NCI-H774 (cell line): ENCODE results near the gene SLC7A6OS.
"Not testable (repeated sequence)": the region's sequence is repeated elsewhere in the genome, so short reads cannot be mapped to it uniquely, and the experiment has no call there.

Source experiments
- DNase-seq: peaks from one replicate; lab custom pipeline; 2025; lab: John Stamatoyannopoulos, UW

SLC7A6OS gene

GRCh38 chr16:68298907-68299561 is 11.7 kb downstream of the SLC7A6OS start:
- no peak for DNase-seq

- DNase-seq, result no peak
Measured at GRCh38 chr16:68298312-68298711, 12.4 kb downstream of the SLC7A6OS start.

GRCh38 chr16:68297908-68298307 is 12.8 kb downstream of the SLC7A6OS start:
- no peak for DNase-seq

DNA sequence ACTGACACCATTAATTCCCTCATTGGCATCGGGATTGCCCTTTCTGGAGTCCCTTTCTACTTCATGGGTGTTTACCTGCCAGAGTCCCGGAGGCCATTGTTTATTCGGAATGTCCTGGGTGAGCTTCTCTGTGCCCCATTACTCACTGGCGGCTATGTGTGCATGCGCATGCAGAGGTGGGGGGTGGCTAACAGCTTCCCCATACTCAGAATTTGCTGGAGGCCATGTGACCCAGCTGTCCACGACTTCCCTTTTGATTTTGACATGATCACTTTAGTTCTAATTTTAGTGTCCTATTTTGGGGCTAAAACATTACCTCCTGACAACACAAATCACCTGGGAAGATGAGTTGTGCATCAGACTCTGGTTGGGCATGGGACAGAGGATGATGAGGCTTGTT is 14.1 kb downstream of the SLC7A6OS start:
- no peak for DNase-seq

- DNase-seq, result no peak
Measured at GRCh38 chr16:68296291-68296690, 14.5 kb downstream of the SLC7A6OS start.

GRCh38 chr16:68292425-68292824 is 18.3 kb downstream of the SLC7A6OS start:
- DNase-seq, result no peak

- no peak for DNase-seq
Measured at GRCh38 chr16:68291227-68291626, 19.5 kb downstream of the SLC7A6OS start.

DNA sequence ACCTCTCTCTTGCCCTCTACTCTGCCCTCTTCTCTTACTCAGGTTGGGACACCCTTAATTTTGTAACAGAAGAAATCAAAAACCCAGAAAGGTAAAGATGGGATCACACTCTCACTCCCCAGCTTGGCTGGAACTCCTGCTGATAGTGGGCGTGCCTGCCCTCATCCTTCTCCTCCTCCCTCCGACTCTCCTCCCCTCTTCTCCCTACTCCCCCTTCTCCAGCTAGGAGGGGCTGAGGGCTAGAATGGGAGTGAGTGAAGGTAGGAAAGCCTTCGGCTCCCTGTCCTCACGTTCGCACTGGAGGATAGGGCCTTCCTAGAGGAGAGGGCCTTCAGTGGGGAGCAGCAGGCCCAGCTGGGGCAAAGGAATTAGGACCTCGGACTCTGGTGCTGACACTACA is 20.3 kb downstream of the SLC7A6OS start:
- no peak for DNase-seq

- no peak for DNase-seq
Measured at GRCh38 chr16:68289621-68290329, 21.0 kb downstream of the SLC7A6OS start.

GRCh38 chr16:68289202-68289601 is 21.5 kb downstream of the SLC7A6OS start:
- DNase-seq, result no peak

GRCh38 chr16:68288796-68289195 is 21.9 kb downstream of the SLC7A6OS start:
- DNase-seq, result not testable (repeated sequence)

DNA sequence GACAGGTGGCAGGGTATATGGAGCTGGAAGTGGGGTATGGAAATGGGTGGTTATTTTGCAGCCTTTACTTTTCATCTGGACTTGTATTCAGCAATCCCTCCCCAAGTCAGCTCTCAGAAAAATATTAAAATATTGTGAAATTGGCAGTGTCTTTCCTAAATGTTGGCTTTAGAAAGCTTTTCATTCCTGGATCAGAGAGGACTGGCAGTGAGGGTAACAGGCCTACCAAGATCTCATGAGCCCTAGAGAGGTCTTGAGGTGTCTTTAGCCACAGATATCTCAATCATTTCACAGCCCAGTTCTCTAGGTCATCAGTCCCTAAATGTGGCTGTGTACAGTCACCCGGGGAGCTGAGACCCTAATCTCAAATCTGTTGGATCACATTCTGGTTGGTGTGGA is 22.5 kb downstream of the SLC7A6OS start:
- DNase-seq, result no peak

GRCh38 chr16:68287276-68288251 is 23.2 kb downstream of the SLC7A6OS start:
- DNase-seq, result no peak

DNA sequence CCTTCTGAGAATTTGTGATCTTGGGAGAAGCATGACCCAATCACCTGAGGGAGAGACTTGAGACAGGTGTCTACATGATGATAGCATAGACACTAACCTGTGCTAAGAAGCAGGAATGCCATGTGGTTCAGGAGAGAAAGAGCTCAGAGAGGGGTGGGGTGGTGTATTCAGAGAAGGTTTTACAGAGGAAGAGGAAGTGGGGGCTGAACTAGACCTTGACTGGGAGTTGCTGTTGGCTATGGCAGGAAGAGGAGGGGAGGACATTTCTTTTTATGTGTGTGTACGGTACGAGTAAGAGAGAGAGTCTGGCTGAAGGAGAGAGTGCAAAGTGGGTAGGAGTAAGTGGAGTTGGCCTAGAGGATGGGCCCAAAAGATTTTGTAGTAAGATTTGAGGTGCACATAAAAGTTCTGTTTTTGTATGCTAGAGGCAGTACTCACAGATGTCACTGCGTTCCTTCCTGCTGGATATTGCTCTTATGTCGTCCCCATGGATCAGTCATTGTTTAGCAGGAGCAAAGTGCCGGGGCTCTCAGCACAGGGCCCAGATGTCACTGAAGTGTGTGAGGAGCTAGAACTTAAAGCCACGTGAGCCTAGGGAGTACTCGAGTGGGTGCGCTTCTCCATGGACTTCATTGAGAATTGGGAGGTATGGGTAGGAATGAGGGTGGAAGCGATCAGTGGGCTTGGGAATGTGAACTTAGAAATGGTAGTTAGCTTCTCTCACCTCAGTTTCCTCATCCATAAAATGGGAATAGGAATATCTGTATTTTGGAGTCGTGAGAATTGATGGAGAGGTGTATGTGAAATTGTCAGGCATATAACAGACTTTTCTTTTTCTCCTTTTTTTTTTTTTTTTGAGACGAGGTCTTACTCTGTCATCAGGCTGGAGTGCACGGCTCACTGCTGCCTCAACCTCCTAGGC is 24.3 kb downstream of the SLC7A6OS start:
- DNase-seq, result no peak

DNA sequence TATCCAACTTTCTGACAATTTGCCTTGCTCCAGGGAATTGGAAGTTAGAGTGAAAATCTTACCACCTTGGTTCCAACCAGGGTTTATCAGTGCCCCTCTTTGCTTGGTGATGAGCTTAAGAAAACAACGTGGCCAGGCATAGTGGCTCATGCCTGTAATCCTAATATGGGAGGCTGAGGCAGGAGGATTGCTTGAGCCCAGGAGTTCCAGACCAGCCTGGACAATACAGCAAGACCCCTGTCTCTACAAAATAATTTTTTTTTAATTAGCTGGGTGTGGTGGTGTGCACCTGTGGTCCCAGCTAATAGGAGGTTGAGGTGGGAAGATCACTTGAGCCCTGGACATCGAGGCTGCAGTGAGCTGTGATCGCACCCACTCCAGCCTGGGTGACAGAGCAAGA is 25.1 kb downstream of the SLC7A6OS start:
- DNase-seq, result no peak

GRCh38 chr16:68284847-68285246 is 25.9 kb downstream of the SLC7A6OS start:
- DNase-seq, result no peak

DNA sequence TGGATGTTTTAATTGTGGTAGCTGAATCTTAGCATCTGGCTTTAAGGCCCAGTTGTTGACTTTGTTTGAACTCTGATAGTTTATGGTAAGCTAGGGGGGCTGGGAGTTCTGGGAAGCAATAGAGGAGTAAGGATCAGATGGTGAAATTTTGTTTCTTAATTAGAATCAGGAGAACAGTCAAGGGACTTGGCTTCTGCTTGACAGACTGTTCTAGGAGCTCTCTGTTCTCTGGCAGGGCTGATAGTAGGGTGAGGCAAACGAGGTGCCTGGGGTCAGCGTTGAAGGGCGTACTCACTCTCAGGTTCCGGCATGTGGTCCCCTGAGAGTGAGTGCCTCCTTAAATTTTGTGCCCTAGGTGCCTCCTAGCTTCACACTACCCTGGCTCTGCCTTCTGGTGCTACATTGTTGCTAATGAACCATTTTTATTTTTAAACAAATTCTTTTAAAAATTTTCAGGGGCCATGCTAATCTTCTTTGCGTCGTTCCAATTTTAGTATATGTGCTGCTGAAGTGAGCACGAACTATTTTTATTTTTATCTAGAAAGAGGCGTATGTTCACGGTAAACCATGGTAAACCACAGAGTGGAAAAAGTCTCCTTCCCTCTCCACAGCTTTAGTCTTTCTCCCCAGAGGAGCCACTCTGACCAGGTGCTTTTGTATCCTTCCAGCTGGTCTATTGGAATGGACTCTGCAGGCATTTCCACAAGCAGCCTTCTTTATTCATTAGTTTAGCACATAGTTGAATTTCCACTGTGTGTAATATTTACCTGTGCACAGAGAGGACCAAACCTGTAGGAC is 26.7 kb downstream of the SLC7A6OS start:
- no peak for DNase-seq

DNA sequence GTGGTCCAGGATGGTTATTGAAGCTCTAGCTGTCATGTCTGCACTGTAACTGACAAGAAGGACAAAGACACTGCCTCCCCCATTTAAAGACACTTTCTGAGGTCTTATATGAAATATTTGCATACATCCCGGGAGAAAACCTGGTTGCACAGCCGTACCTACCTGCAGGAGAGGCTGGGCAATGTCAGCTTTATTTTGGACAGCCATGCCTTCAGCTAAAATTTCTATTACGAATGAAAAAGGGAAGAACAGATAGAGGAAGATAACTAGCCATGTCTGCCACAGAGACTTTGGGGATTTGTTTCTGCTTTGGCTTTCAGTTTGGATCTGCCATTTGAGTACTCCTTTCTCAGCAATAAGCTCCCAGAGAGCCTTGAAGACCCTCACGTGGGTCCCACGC is 27.4 kb downstream of the SLC7A6OS start:
- DNase-seq, result no peak

- DNase-seq, result no peak
Measured at GRCh38 chr16:68282064-68282452, 28.7 kb downstream of the SLC7A6OS start.

GRCh38 chr16:68281368-68282063 is 29.2 kb downstream of the SLC7A6OS start:
- no peak for DNase-seq
